Measurements from ENCODE around the gene ATCAY.
A peak's percentile ranks its signal among the peaks of the same experiment; 100 is the strongest.

ATCAY gene

GRCh38 chr19:3898426-3898825, 17.9 kb downstream of the ATCAY start:
- peaks cover 0 to 8% (median 6%) of the 10 kb centered on the region in 5 donors for H3K9me3 ChIP-seq (ENCODE audit: control insufficient read depth in 5 of 5, low read length in 5 of 5)
- peaks cover 0 to 5% (median 0%) of the 10 kb centered on the region in 5 donors for H3K27me3 ChIP-seq (ENCODE audit: control insufficient read depth in 5 of 5, insufficient read depth in 4 of 5, low read length in 5 of 5)
- no peaks in the 10 kb centered on the region for H3K36me3 ChIP-seq (ENCODE audit: control insufficient read depth in 5 of 5, insufficient read depth in 5 of 5, low read length in 5 of 5)
- H3K27ac ChIP-seq (ENCODE audit: low read depth, low read length), result no peak overlapping the region
- no peak overlapping the region for H3K4me3 ChIP-seq (ENCODE audit: low read depth in 1 of 5, low read length in 5 of 5)
- no peaks in the 10 kb centered on the region for H3K4me1 ChIP-seq (ENCODE audit: control insufficient read depth in 5 of 5, insufficient read depth in 5 of 5, low read length in 5 of 5)
- H3K9ac ChIP-seq (ENCODE audit: low read length in 5 of 5), result no peak overlapping the region

- no peak overlapping the region for H3K27ac ChIP-seq (ENCODE audit: low read depth, low read length)
- peaks cover 0 to 5% (median 0%) of the 10 kb centered on the region in 5 donors for H3K27me3 ChIP-seq (ENCODE audit: control insufficient read depth in 5 of 5, insufficient read depth in 4 of 5, low read length in 5 of 5)
- peaks cover 0 to 8% (median 6%) of the 10 kb centered on the region in 5 donors for H3K9me3 ChIP-seq (ENCODE audit: control insufficient read depth in 5 of 5, low read length in 5 of 5)
- H3K9ac ChIP-seq (ENCODE audit: low read length in 5 of 5), result no peak overlapping the region
- H3K36me3 ChIP-seq (ENCODE audit: control insufficient read depth in 5 of 5, insufficient read depth in 5 of 5, low read length in 5 of 5), result no peaks in the 10 kb centered on the region
- no peaks in the 10 kb centered on the region for H3K4me1 ChIP-seq (ENCODE audit: control insufficient read depth in 5 of 5, insufficient read depth in 5 of 5, low read length in 5 of 5)
- no peak overlapping the region for H3K4me3 ChIP-seq (ENCODE audit: low read depth in 1 of 5, low read length in 5 of 5)
These were observed 19.2 kb downstream of the ATCAY start for GRCh38 chr19:3899531-3900294.

- Histone ChIP-seq H3K27ac (ENCODE audit: low read depth, low read length) (no peak overlapping the region), H3K9ac (ENCODE audit: low read length in 5 of 5) (no peak overlapping the region), H3K36me3 (ENCODE audit: control insufficient read depth in 5 of 5, insufficient read depth in 5 of 5, low read length in 5 of 5) (no peaks in the 10 kb centered on the region), H3K9me3 (ENCODE audit: control insufficient read depth in 5 of 5, low read length in 5 of 5) (peaks cover 0 to 8% (median 6%) of the 10 kb centered on the region in 5 donors), H3K4me3 (ENCODE audit: low read depth in 1 of 5, low read length in 5 of 5) (no peak overlapping the region), H3K4me1 (ENCODE audit: control insufficient read depth in 5 of 5, insufficient read depth in 5 of 5, low read length in 5 of 5) (no peaks in the 10 kb centered on the region), H3K27me3 (ENCODE audit: control insufficient read depth in 5 of 5, insufficient read depth in 4 of 5, low read length in 5 of 5) (peaks cover 0 to 5% (median 3%) of the 10 kb centered on the region in 5 donors)
These were observed 22.0 kb downstream of the ATCAY start for GRCh38 chr19:3902317-3902973.

GRCh38 chr19:3904233-3904632, 23.7 kb downstream of the ATCAY start:
- no peak overlapping the region for H3K9ac ChIP-seq (ENCODE audit: low read length in 5 of 5)
- H3K27me3 ChIP-seq (ENCODE audit: control insufficient read depth in 5 of 5, insufficient read depth in 4 of 5, low read length in 5 of 5), result peaks cover 0 to 5% (median 3%) of the 10 kb centered on the region in 5 donors
- H3K9me3 ChIP-seq (ENCODE audit: control insufficient read depth in 5 of 5, low read length in 5 of 5), result peaks cover 0 to 2% (median 1%) of the 10 kb centered on the region in 5 donors
- H3K27ac ChIP-seq (ENCODE audit: low read depth, low read length), result no peak overlapping the region
- H3K4me1 ChIP-seq (ENCODE audit: control insufficient read depth in 5 of 5, insufficient read depth in 5 of 5, low read length in 5 of 5), result no peaks in the 10 kb centered on the region
- H3K36me3 ChIP-seq (ENCODE audit: control insufficient read depth in 5 of 5, insufficient read depth in 5 of 5, low read length in 5 of 5), result no peaks in the 10 kb centered on the region
- no peak overlapping the region for H3K4me3 ChIP-seq (ENCODE audit: low read depth in 1 of 5, low read length in 5 of 5)

GRCh38 chr19:3907626-3908265, 27.3 kb downstream of the ATCAY start:
- Histone ChIP-seq H3K36me3 (ENCODE audit: control insufficient read depth in 5 of 5, insufficient read depth in 5 of 5, low read length in 5 of 5) (no peaks in the 10 kb centered on the region), H3K4me3 (ENCODE audit: low read depth in 1 of 5, low read length in 5 of 5) (no peak overlapping the region), H3K9me3 (ENCODE audit: control insufficient read depth in 5 of 5, low read length in 5 of 5) (peaks cover 0 to 17% (median 13%) of the 10 kb centered on the region in 5 donors), H3K9ac (ENCODE audit: low read length in 5 of 5) (no peak overlapping the region), H3K27ac (ENCODE audit: low read depth, low read length) (no peak overlapping the region), H3K4me1 (ENCODE audit: control insufficient read depth in 5 of 5, insufficient read depth in 5 of 5, low read length in 5 of 5) (no peaks in the 10 kb centered on the region), H3K27me3 (ENCODE audit: control insufficient read depth in 5 of 5, insufficient read depth in 4 of 5, low read length in 5 of 5) (peaks cover 0 to 3% (median under 1%) of the 10 kb centered on the region in 5 donors)

- Histone ChIP-seq H3K27me3 (ENCODE audit: control insufficient read depth in 5 of 5, insufficient read depth in 4 of 5, low read length in 5 of 5) (peaks cover 0 to 3% (median 0%) of the 10 kb centered on the region in 5 donors), H3K9ac (ENCODE audit: low read length in 5 of 5) (no peak overlapping the region), H3K27ac (ENCODE audit: low read depth, low read length) (no peak overlapping the region), H3K4me3 (ENCODE audit: low read depth in 1 of 5, low read length in 5 of 5) (no peak overlapping the region), H3K36me3 (ENCODE audit: control insufficient read depth in 5 of 5, insufficient read depth in 5 of 5, low read length in 5 of 5) (no peaks in the 10 kb centered on the region), H3K4me1 (ENCODE audit: control insufficient read depth in 5 of 5, insufficient read depth in 5 of 5, low read length in 5 of 5) (no peaks in the 10 kb centered on the region), H3K9me3 (ENCODE audit: control insufficient read depth in 5 of 5, low read length in 5 of 5) (peaks cover 0 to 21% (median 13%) of the 10 kb centered on the region in 5 donors)
These were observed 28.0 kb downstream of the ATCAY start for GRCh38 chr19:3908266-3909054.

GRCh38 chr19:3910105-3910504, 29.6 kb downstream of the ATCAY start:
- no peaks in the 10 kb centered on the region for H3K36me3 ChIP-seq (ENCODE audit: control insufficient read depth in 5 of 5, insufficient read depth in 5 of 5, low read length in 5 of 5)
- peaks cover 0 to 21% (median 13%) of the 10 kb centered on the region in 5 donors for H3K9me3 ChIP-seq (ENCODE audit: control insufficient read depth in 5 of 5, low read length in 5 of 5)
- H3K27me3 ChIP-seq (ENCODE audit: control insufficient read depth in 5 of 5, insufficient read depth in 4 of 5, low read length in 5 of 5), result peaks cover 0 to 3% (median 0%) of the 10 kb centered on the region in 5 donors
- H3K27ac ChIP-seq (ENCODE audit: low read depth, low read length), result no peak overlapping the region
- H3K4me1 ChIP-seq (ENCODE audit: control insufficient read depth in 5 of 5, insufficient read depth in 5 of 5, low read length in 5 of 5), result no peaks in the 10 kb centered on the region
- no peak overlapping the region for H3K9ac ChIP-seq (ENCODE audit: low read length in 5 of 5)
- H3K4me3 ChIP-seq (ENCODE audit: low read depth in 1 of 5, low read length in 5 of 5), result peak overlapping the region in 3 of 5 donors; percentile 7 to 31 (median 16)

- no peaks in the 10 kb centered on the region for H3K4me1 ChIP-seq (ENCODE audit: control insufficient read depth in 5 of 5, insufficient read depth in 5 of 5, low read length in 5 of 5)
- peaks cover 0 to 21% (median 15%) of the 10 kb centered on the region in 5 donors for H3K9me3 ChIP-seq (ENCODE audit: control insufficient read depth in 5 of 5, low read length in 5 of 5)
- H3K4me3 ChIP-seq (ENCODE audit: low read depth in 1 of 5, low read length in 5 of 5), result no peak overlapping the region
- peaks cover 0 to 3% (median 0%) of the 10 kb centered on the region in 5 donors for H3K27me3 ChIP-seq (ENCODE audit: control insufficient read depth in 5 of 5, insufficient read depth in 4 of 5, low read length in 5 of 5)
- no peak overlapping the region for H3K27ac ChIP-seq (ENCODE audit: low read depth, low read length)
- no peaks in the 10 kb centered on the region for H3K36me3 ChIP-seq (ENCODE audit: control insufficient read depth in 5 of 5, insufficient read depth in 5 of 5, low read length in 5 of 5)
- H3K9ac ChIP-seq (ENCODE audit: low read length in 5 of 5), result no peak overlapping the region
These were observed 33.7 kb downstream of the ATCAY start for GRCh38 chr19:3914199-3914598.

- H3K27ac ChIP-seq (ENCODE audit: low read depth, low read length), result no peak overlapping the region
- H3K9ac ChIP-seq (ENCODE audit: low read length in 5 of 5), result no peak overlapping the region
- no peaks in the 10 kb centered on the region for H3K36me3 ChIP-seq (ENCODE audit: control insufficient read depth in 5 of 5, insufficient read depth in 5 of 5, low read length in 5 of 5)
- H3K4me1 ChIP-seq (ENCODE audit: control insufficient read depth in 5 of 5, insufficient read depth in 5 of 5, low read length in 5 of 5), result no peaks in the 10 kb centered on the region
- H3K27me3 ChIP-seq (ENCODE audit: control insufficient read depth in 5 of 5, insufficient read depth in 4 of 5, low read length in 5 of 5), result peaks cover 0 to 9% (median 0%) of the 10 kb centered on the region in 5 donors
- H3K9me3 ChIP-seq (ENCODE audit: control insufficient read depth in 5 of 5, low read length in 5 of 5), result peaks cover 3 to 12% (median 10%) of the 10 kb centered on the region in 5 donors
- no peak overlapping the region for H3K4me3 ChIP-seq (ENCODE audit: low read depth in 1 of 5, low read length in 5 of 5)
These were observed 35.5 kb downstream of the ATCAY start for GRCh38 chr19:3916033-3916432.

Data from subcutaneous abdominal adipose tissue (tissue), 5 donors.